ELF-1 (cell line): ENCODE results near the gene KIAA1191.
"Not testable (repeated sequence)": the region's sequence is repeated elsewhere in the genome, so short reads cannot be mapped to it uniquely, and the experiment has no call there.

ENCODE experiments used
- DNase-seq: peaks from one replicate; pipeline ENCODE4 v3.0.0-alpha.2; 2016; ENCODE audit warnings: low read depth, low spot score

The KIAA1191 gene, protein sequence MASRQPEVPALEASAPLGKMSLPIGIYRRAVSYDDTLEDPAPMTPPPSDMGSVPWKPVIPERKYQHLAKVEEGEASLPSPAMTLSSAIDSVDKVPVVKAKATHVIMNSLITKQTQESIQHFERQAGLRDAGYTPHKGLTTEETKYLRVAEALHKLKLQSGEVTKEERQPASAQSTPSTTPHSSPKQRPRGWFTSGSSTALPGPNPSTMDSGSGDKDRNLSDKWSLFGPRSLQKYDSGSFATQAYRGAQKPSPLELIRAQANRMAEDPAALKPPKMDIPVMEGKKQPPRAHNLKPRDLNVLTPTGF

DNA sequence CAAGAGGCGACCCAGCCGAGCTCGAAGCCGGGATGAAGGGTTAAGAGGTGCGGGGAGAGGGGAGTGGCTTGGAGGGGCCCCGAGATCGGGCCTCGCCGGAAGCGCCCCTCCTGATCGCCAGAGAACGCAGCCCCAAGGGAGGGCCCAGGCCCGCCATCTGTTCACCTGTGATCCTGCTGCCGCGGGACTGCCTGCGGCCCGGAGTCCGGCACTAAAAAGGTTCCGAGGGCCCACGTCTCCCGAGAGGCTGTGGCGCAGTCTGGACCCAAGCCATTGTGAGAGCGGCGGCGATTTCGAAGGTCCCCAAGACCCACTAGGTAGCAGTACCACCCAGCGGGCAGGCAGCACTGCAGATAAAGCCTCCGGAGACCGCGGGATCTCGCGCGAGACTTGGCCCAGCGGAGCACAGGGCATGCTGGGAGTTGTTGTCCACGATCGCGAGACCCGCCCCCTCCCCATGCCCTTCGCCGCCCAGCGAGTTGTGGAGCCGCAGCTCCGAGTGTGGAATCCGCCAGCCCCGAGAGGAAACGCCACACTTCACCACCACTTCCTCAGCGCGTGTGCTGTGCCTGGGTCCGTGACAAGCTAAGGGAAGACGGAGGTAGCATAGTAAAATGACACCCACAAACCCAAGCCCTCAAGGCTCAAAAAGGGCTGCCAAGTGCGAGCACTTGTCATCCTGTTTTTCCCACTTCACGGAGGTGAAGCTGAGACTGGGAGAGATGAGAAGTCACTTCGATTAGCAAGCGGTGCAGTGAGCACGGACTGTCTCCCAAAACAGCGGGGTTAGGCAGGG is at the start of gene KIAA1191:
Gene KIAA1191 (minus strand): TSS at position 328 of the 796 bp plus-strand sequence. CDS start 2,256 bp downstream, outside the sequence.
- peak; percentile 89 for DNase-seq

DNA sequence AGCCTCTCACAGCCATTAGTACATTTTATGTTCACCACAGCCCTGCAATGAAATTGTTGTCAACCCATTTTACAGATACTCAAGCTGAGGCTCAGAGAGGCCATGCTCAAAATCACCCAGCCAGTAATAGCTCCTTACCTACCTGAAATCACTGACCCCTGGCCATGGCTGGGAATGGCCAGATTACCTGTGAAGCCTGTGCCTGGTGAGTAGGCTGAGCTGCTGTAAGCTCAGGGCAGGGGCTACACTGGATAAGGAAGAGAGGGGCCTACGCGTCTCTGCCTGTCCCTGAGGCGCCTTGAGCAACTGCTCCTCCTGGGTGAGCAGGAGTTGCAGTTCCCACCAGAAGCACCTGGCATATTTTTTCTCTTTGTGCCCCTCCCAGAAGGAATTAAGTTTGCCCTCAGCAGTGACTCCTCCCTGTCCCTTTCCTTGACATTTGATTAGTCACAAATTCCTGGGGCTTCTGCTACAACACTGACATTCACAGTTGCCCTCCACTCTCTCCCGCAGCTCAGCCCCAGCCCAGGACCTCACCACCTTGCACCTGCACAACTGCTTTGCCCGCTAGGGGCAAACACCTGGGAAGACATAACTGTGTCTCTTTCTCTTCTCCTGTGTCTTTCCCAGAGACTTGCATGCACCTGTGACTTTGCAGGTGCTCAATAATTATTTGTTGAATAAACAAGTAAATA is 49.1 kb upstream of the KIAA1191 start:
- no peak for DNase-seq

DNA sequence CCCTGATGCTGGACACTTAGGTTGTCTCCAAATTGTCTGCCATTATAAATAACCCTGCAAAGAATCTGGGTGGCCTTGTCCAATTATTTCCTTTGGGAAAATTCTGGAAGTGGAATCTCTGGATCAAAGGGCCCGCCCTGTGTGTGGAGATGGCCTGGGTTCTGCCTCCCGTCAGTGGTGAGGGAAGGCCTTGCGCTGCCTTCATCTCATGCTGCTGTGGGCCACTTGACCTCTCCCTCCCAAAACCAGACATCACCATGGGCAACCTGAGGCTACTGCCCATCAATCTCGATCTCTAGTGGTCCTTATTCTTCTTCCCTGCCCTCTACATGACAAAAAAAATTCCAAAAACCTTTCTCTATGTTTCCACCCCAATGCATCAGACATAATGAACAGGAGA is 48.2 kb upstream of the KIAA1191 start:
- no peak for DNase-seq

GRCh38 chr5:176408590-176408989 is 47.0 kb upstream of the KIAA1191 start:
- no peak for DNase-seq

GRCh38 chr5:176408252-176408573 is 46.6 kb upstream of the KIAA1191 start:
- DNase-seq, result not testable (repeated sequence)

- DNase-seq, result no peak
These were observed 46.1 kb upstream of the KIAA1191 start for GRCh38 chr5:176407456-176408251.

- DNase-seq, result no peak
These were observed 45.0 kb upstream of the KIAA1191 start for GRCh38 chr5:176406436-176407052.

- DNase-seq, result peak; percentile 58
These were observed 44.3 kb upstream of the KIAA1191 start for GRCh38 chr5:176405656-176406435.

- DNase-seq, result no peak
These were observed 40.0 kb upstream of the KIAA1191 start for GRCh38 chr5:176401281-176402205.

GRCh38 chr5:176400382-176401156 is 39.0 kb upstream of the KIAA1191 start:
- peak; percentile 48 for DNase-seq

DNA sequence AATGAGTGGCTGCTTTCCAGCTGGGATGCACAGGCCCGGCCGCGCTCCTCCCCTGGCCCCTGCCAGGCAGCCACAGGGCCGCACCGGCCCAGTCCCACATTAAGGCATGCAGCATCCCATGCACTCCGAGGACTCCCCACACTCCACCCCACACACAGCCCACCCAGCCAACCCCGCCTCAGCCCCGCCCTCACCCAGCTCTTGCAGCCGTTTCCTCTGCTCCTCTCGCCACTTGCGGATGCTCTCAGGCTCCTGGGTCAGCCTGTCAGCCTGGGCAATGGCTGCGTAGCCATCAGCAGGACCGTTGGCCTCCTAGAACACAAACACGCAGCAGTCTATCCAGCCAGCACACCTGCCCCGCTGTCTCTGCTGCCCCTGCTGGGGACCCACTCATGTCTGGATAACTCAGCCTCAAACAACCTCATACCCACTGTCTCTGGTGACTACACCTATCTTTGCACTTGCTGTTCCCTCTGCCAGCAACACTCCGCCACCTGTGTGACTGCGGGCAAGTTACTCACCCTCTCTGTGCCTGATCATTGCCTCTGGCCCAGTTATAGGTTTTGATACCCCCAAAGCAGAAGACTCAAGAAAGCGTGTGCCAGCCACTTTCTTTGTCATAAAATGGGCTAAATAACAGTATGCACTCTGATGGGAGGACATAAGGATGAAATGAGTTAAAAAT is 36.3 kb upstream of the KIAA1191 start:
- no peak for DNase-seq

GRCh38 chr5:176396330-176396729 is 34.8 kb upstream of the KIAA1191 start:
- peak; percentile 53 for DNase-seq

DNA sequence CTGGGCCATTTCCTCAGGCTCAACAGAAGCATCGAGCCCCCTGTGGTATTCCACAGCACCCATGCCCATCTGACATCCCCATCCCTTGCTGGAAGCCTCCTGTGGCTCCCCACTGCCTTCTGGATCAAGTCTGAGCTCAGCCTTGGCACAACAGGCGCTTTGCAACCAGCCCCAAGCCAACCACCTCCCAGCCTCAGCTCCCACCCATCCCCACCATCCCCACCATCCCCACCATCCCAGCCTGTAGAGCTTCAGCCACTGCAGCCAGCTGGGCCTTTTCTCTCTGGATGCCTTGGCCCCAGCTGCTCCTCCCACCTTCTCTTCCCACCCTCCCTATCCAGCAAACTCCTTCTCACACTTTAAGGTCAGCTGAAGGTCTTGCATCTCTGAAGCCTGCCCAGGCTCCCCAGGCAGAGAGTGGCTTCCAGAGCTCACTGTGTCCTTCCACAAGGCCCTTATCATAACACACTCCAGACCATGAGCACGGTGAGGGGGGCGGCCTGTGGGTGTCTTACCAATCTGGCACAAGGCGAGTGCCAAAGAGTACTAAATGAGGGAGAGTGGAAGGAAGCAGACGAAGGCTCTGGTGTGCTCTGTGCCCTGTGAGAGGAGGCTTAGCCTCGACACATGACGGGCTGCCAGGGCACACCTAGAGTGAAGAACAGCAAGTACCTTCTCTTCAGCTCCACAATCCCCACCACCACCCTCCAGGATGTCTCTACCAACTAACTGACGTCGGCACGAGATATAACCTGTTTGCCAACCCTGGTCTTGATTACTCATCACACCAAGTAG is 33.5 kb upstream of the KIAA1191 start:
- DNase-seq, result no peak

- no peak for DNase-seq
These were observed 32.5 kb upstream of the KIAA1191 start for GRCh38 chr5:176394096-176394495.

DNA sequence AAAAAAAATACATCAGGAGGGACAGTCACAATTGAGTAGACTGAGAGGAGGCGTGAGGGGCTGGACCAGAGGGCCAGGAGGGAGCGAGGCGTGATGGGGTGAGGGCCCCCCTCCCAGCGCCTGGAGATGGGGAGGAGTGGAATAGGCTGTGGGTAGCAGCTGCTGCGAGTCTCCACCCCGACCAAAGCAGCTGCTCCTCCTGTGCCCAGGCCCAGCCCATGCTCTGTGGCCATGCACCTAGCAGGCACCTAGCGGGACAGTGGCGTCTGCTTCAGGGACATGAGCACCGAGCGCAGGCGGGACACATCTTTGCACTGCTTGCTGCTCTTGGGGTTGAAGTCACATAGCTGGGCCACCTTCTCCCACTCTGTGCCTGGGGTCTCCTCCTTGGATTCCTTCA is 31.0 kb upstream of the KIAA1191 start:
- no peak for DNase-seq

GRCh38 chr5:176391999-176392398 is 30.4 kb upstream of the KIAA1191 start:
- no peak for DNase-seq

DNA sequence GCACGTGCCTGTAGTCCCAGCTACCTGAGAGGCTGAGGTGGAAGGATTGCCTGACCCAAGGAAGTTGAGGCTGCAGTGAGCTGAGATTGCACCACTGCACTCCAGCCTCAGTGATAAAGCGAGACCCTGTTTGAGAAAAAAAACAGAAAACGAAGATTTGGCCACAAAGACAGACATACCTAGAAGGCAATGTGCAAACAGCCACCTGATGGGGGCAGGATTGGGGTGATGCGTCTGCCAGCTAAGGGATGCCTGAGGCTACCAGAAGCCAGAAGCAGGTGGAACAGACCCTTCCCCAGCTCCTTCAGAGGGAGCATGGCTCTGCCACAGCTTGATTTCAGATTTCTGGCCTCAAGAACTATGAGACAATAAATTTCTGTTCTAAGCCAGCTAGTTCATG is 29.9 kb upstream of the KIAA1191 start:
- no peak for DNase-seq
